Nephron progenitor cell (in vitro differentiated cells): ENCODE results near the gene CD40LG.

ENCODE experiments used
- DNase-seq: peaks from one replicate; pipeline ENCODE4 v3.0.0; 2021
- H3K27ac Mint-ChIP-seq: 2 replicates; pipeline ENCODE4 v1.8.0; 2021; ENCODE audit warnings: mild to moderate bottlenecking, moderate library complexity, mixed read lengths
- H3K27me3 Mint-ChIP-seq: 2 replicates; pipeline ENCODE4 v1.8.0; 2021; ENCODE audit warnings: mild to moderate bottlenecking, low read depth, mixed read lengths; ENCODE audit not compliant: poor library complexity
- H3K36me3 Mint-ChIP-seq: 2 replicates; pipeline ENCODE4 v1.8.0; 2021; ENCODE audit warnings: low read depth, mixed read lengths
- H3K4me1 Mint-ChIP-seq: 2 replicates; pipeline ENCODE4 v1.8.0; 2021; ENCODE audit warnings: mixed read lengths
- H3K4me3 Mint-ChIP-seq: 2 replicates; pipeline ENCODE4 v1.8.0; 2021; ENCODE audit warnings: mild to moderate bottlenecking, moderate library complexity, mixed read lengths
- H3K9me3 Mint-ChIP-seq: 2 replicates; pipeline ENCODE4 v1.8.0; 2021; ENCODE audit warnings: mild to moderate bottlenecking, moderate library complexity, mixed read lengths
- TF ChIP-seq, protein P1 (sequence below): fragments of 200-600 bp; sonication (generic); IDR thresholded peaks from 2 replicates; pipeline ENCODE4 v1.5.0; 2021; ENCODE audit warnings: antibody characterized with exemption

CD40LG gene

DNA sequence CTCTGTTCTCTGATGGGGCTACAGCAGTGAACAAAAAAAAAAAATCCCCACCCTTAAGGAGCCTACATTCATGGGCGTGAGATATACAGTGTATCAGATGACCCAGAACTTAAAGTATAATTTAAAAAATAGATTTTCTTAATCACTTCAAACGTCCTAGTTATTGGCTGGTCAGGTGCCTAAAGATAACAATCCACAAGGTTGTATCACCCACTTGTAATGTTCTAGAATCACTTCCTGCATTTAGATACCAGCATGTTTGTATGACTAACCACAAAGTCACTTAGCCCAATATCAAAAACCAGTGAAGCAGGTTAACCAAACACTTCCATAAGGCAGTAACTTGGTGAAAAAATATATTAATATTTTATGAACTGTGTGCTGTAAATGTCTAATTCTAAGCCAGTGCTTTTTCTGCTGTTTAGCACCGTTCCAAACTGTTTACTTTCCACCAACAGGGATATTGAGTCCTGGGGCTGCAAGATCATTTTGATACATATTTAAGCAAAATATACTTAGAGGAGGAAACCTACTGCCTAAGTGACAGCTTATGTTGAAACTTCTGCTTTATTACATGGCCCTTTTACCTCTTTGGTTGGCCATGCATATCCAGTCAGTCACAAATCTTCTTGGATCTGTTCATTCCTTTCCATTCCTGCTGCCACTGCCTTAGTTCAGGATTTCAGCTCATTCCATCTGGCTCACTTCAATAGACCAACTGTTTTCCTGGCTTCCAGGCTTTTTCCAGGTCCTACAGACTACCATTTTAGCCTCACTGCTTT, 43.3 kb downstream of the CD40LG start:
- peaks cover 27% of the 10 kb centered on the region for H3K4me1 Mint-ChIP-seq
- TF ChIP-seq, protein P1, sequence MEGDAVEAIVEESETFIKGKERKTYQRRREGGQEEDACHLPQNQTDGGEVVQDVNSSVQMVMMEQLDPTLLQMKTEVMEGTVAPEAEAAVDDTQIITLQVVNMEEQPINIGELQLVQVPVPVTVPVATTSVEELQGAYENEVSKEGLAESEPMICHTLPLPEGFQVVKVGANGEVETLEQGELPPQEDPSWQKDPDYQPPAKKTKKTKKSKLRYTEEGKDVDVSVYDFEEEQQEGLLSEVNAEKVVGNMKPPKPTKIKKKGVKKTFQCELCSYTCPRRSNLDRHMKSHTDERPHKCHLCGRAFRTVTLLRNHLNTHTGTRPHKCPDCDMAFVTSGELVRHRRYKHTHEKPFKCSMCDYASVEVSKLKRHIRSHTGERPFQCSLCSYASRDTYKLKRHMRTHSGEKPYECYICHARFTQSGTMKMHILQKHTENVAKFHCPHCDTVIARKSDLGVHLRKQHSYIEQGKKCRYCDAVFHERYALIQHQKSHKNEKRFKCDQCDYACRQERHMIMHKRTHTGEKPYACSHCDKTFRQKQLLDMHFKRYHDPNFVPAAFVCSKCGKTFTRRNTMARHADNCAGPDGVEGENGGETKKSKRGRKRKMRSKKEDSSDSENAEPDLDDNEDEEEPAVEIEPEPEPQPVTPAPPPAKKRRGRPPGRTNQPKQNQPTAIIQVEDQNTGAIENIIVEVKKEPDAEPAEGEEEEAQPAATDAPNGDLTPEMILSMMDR: no peak
- no peaks in the 10 kb centered on the region for H3K27me3 Mint-ChIP-seq
- no peak overlapping the region for H3K27ac Mint-ChIP-seq
- H3K9me3 Mint-ChIP-seq: peaks cover 12% of the 10 kb centered on the region
- no peaks in the 10 kb centered on the region for H3K36me3 Mint-ChIP-seq
- no peak for DNase-seq
- H3K4me3 Mint-ChIP-seq: no peak overlapping the region

GRCh38 chrX:136692271-136692670, 44.3 kb downstream of the CD40LG start:
- TF ChIP-seq, protein P1: no peak
- no peak overlapping the region for H3K27ac Mint-ChIP-seq
- peaks cover 27% of the 10 kb centered on the region for H3K4me1 Mint-ChIP-seq
- no peak for DNase-seq
- H3K9me3 Mint-ChIP-seq: peaks cover 18% of the 10 kb centered on the region
- no peak overlapping the region for H3K4me3 Mint-ChIP-seq
- H3K36me3 Mint-ChIP-seq: no peaks in the 10 kb centered on the region
- H3K27me3 Mint-ChIP-seq: peaks cover 4% of the 10 kb centered on the region

- H3K4me1 Mint-ChIP-seq: peaks cover 15% of the 10 kb centered on the region
- H3K9me3 Mint-ChIP-seq: peaks cover 30% of the 10 kb centered on the region
- TF ChIP-seq, protein P1: peak; percentile 56
- DNase-seq: peak; percentile 3
- H3K36me3 Mint-ChIP-seq: no peaks in the 10 kb centered on the region
- H3K27me3 Mint-ChIP-seq: peaks cover 4% of the 10 kb centered on the region
- H3K27ac Mint-ChIP-seq: no peak overlapping the region
- H3K4me3 Mint-ChIP-seq: no peak overlapping the region
Measured at GRCh38 chrX:136694431-136695087, 46.6 kb downstream of the CD40LG start.

DNA sequence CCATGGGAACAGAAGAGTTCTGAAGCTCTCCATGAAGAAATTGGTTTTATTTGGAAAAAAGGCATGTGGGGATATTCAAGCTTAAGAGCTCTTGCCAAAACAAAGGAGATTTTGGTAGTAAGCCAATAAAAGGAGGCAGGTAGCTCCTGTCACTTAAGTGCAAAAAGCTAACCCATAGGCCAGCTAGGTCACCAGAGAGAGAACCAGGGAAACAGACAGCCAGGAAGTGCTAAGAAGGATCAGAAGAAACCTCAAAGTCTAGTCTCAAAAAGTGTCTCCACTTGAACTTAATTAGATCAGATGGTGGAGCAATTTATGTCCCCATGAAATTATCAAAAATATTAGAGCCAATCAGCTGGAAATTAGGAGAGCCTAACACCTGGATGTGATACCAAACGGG, 49.2 kb downstream of the CD40LG start:
- DNase-seq: no peak
- peaks cover 7% of the 10 kb centered on the region for H3K27me3 Mint-ChIP-seq
- no peaks in the 10 kb centered on the region for H3K36me3 Mint-ChIP-seq
- peaks cover 49% of the 10 kb centered on the region for H3K9me3 Mint-ChIP-seq
- H3K4me3 Mint-ChIP-seq: no peak overlapping the region
- peaks cover 6% of the 10 kb centered on the region for H3K4me1 Mint-ChIP-seq
- no peak overlapping the region for H3K27ac Mint-ChIP-seq
- TF ChIP-seq, protein P1: no peak

DNA sequence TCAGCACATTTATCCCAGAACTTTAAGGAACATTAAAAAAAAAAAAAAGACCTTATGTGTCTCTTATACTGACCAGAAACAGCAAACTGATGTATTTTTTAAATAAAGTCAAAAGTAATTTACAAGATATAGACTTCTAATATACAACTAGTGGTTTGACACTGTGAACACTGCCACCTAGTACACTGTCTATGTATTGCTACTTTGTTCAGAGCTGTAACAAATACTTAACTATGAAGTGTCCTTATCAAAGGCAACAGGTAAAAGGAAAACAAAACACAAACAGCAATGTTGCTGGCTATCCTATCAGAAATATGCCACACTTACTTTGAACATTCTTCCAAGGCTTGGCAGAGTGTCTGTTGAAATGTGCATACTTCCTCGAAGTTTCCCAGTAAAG, 60.4 kb downstream of the CD40LG start:
- DNase-seq: no peak
- H3K27me3 Mint-ChIP-seq: no peaks in the 10 kb centered on the region

More for the DNA sequence above, 60.4 kb downstream of the CD40LG start:
- H3K4me3 Mint-ChIP-seq: no peak overlapping the region
- H3K9me3 Mint-ChIP-seq: peaks cover 27% of the 10 kb centered on the region
- no peaks in the 10 kb centered on the region for H3K36me3 Mint-ChIP-seq
- no peak overlapping the region for H3K27ac Mint-ChIP-seq
- no peaks in the 10 kb centered on the region for H3K4me1 Mint-ChIP-seq
- TF ChIP-seq, protein P1: peak; percentile 28
